Fibroblast of skin of right biceps (primary cell): Measurements from ENCODE around the gene ZSCAN10.
"Not testable (repeated sequence)": the region's sequence is repeated elsewhere in the genome, so short reads cannot be mapped to it uniquely, and the experiment has no call there.

Source experiments
- DNase-seq: peaks from one replicate; pipeline ENCODE4 v3.0.0-alpha.2; 2013

Gene ZSCAN10

DNA sequence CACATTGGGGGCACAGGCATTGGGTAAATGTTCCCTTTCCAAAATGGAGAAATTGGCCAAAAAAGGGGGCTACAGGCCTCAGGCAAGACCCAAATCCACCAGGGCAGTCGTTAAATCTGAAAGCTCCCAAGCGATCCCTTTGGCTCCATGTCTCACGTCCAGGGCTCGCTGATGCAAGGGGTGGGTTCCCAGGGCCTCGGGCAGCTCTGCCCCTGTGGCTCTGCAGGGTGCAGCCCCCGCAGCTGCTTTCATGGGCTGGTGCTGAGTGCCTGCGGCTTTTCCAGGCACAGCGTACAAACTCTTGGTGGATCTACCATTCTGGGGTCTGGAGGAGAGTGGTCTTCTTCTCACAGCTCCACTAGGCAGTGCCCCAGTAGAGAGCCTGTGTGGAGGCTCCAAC is 15.7 kb downstream of the ZSCAN10 start:
- not testable (repeated sequence) for DNase-seq

- DNase-seq, result not testable (repeated sequence)
Observed at GRCh38 chr16:3081957-3082356, 17.1 kb downstream of the ZSCAN10 start.

DNA sequence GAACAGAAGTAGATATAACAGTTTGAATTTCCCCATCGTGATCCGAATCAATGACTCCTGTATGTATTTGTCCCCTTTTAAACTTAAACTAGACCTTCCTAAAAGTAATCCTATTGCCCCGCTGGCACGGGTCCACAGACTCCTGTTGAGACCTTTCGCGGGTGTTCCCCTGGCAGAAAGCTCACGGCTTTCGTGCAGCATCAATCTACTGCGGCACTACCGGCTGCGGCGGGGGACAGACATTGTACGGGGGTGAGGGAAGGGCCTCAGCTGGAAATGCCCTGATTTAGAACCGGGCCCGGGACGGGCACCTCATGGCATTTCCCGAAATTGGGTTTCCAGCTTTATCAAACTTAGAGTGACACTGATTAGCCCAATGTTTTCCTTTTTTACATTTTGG is 19.1 kb downstream of the ZSCAN10 start:
- no peak for DNase-seq

GRCh38 chr16:3076577-3076976 is 22.5 kb downstream of the ZSCAN10 start:
- no peak for DNase-seq

DNA sequence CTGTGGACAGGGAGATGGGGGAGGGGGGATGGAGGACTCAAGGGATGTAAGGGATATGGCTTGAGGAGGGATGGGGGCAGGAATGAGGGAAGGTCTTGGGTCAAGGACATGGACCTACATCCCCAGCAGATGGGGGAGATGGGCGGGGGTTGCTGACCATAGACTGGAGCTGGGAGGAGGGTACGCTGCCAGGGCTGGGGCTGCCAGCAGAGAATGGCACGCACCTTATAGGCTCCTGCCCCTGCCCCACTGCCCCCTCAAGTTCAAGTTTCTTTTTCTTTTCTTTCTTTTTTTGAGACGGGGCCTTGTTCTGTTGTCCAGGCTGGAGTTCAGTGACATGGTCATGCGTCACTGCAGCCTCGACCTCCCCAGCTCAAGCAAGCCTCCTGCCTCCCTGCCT is 23.1 kb downstream of the ZSCAN10 start:
- not testable (repeated sequence) for DNase-seq

- DNase-seq, result no peak
Observed at GRCh38 chr16:3075523-3075915, 23.6 kb downstream of the ZSCAN10 start.

DNA sequence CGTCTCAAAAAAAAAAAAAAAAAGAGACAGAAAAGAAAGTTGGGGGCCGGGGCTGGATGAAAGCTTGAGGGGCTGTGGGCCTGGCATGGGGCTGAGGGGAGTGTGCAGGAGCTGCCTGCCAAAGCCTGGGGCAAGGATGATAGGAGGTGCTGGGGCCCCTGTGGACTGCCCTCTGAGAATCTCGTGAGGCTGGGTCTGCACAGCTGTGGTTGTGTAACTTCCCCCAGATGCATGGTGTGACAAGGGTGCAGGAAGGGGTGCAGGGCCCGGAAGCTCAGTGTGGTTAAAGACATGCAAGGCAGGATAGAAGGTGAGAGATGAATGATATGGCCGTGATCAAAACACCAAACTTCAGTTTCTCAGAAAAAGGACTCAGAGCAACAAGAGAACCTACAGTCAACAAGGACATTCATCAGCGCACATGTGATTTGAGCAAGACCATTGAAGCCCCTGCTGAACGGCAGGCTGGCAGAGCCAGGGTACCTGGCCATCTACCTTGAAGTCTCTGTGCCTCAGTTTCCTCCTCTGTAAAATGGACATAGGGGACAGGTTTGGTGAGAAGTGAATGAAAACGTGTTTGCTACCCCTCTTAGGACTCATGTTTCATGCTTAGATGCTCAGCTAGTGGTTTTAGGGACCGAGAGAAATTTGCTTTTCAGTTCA is 24.1 kb downstream of the ZSCAN10 start:
- DNase-seq, result no peak

DNA sequence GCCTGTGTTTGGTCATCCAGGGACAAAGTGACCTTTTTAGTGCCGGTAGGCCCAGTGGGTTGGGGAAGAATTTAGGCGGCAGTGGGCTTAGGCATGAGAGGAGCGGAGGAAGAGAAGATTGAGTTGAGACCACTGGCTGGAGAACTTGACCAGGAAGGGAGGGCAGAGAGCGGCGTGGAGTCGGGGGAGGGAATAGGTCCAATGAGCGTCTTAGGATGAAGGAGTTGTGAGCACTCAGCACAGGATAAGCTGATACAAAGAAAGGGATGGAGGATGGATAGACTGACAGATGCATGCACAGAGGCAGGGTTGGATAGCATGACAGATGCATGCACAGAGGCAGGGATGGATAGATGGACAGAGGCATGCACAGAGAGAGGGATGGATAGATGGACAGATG is 25.6 kb downstream of the ZSCAN10 start:
- DNase-seq, result no peak

GRCh38 chr16:3072576-3073263 is 26.4 kb downstream of the ZSCAN10 start:
- not testable (repeated sequence) for DNase-seq

DNA sequence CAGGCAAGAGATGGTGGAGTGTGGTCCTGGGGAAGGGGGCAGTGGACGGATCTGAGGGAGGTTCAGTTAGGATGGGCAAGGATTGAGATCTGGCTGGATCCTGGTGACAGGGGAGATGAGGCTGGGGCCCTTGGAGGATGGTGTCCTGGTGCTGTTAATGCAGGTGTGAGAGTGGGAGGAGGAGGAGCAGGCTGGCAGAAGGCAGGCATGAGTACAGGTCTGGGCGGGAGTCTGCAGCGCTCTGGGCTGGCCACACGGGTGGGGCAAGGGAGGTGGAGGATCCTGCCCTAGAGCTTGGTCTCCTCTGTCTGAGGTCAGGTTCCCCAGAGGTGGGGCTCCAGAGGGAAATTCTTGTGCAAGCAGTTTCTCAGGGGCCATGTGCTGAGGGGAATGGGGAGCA is 26.9 kb downstream of the ZSCAN10 start:
- not testable (repeated sequence) for DNase-seq

- DNase-seq, result no peak
Observed at GRCh38 chr16:3071655-3072054, 27.4 kb downstream of the ZSCAN10 start.

- DNase-seq, result no peak
Observed at GRCh38 chr16:3070608-3071111, 28.4 kb downstream of the ZSCAN10 start.

DNA sequence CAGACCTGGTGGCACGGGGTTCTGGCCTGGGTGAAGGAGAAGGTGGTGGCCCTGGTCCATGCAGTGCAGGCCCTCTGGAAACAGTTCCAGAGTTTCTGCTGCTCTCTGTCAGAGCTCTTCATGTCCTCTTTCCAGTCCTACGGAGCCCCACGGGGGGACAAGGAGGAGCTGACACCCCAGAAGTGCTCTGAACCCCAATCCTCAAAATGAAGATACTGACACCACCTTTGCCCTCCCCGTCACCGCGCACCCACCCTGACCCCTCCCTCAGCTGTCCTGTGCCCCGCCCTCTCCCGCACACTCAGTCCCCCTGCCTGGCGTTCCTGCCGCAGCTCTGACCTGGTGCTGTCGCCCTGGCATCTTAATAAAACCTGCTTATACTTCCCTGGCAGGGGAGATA is 29.9 kb downstream of the ZSCAN10 start:
- not testable (repeated sequence) for DNase-seq

- DNase-seq, result no peak
Observed at GRCh38 chr16:3068487-3068886, 30.6 kb downstream of the ZSCAN10 start.

- DNase-seq, result no peak
Observed at GRCh38 chr16:3066440-3066748, 32.7 kb downstream of the ZSCAN10 start.

DNA sequence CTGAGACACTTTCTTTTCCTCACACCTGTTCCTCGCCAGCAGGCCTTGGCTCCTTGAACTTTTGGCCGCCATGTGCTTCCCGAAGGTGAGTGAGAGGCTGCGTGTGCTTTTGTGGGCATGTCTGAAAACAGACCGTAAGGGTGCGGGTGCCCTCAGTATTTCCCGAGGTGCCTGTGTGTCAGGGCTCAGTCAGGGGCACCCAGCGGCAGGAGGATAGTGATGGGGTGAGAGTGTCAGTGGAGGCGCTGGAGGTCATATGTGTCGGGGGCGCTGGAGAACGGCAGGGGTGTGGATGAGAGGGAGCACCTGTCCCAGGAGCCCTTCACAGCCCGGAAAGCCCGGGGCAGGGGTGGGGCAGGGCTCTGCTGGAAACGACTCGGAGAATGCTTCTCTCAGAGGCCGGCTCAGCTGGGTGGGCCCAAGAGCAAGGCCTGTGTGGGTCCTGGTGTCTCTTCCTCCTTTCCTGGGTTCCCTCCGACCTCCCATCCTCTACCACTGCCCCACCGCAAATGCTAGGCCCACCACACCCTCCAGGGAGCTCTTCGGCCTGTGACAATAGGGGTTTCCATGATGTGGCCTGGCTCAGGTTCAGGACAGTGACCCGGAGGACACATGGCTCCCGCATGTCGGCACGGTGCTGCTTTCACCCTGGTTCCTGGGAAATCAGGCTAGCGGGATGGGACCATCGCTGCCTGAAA is 33.2 kb downstream of the ZSCAN10 start:
- DNase-seq, result no peak

DNA sequence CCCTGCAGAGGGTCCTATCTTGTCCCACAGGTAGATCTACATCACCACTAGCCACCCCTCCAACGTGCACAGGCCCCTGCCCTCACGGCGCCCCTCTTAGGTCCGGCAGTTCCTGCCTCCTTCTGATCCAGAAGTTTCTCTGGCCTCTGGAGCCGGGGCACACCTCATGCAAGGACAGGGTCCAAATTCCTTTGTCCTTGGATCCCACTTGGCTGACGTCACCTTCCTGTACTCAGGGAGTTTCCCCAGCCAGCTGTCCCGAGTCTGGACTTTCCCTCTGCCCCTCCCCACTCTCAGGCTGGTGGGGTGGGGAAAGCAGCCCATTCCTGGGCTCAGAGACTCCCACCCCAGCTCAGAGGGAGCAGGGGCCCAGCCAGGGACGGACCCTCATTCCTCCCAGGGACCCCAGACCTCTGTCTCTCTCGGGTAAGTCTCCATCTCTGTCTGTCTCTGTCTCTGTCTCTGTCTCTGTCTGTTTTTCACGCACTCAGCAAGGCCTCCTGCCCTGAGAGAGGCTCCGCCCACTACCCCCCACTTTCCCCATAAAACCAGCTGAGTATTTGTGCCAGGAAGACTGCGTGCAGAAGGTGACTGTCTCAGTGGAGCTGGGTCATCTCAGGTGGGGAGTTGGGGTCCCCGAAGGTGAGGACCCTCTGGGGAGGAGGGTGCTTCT is 33.9 kb downstream of the ZSCAN10 start, which contains the start of gene IL32:
TSS of gene IL32 (plus strand) at position 572 of the 673 bp plus-strand sequence. CDS start 172 bp downstream, outside the sequence.
- DNase-seq, result peak; percentile 70

- no peak for DNase-seq
Observed at GRCh38 chr16:3063625-3064386, 35.3 kb downstream of the ZSCAN10 start.

DNA sequence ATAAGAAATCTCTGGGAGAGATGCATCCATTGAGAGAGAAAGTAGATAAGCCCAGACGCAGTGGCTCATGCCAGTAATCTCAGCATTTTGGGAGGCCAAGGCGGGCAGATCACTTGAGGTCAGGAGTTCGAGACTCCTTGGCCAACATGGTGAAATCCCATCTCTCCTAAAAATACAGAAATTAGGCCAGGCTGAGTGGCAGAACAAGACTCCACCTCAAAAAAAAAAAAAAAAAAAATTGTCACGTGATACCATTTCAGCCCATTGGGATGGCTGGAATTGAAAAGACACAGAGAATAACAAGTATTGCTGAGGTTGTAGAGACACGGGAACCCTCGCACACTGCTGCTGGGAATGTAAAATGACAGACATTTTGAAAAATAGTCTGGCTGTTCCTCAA is 36.5 kb downstream of the ZSCAN10 start:
- no peak for DNase-seq

DNA sequence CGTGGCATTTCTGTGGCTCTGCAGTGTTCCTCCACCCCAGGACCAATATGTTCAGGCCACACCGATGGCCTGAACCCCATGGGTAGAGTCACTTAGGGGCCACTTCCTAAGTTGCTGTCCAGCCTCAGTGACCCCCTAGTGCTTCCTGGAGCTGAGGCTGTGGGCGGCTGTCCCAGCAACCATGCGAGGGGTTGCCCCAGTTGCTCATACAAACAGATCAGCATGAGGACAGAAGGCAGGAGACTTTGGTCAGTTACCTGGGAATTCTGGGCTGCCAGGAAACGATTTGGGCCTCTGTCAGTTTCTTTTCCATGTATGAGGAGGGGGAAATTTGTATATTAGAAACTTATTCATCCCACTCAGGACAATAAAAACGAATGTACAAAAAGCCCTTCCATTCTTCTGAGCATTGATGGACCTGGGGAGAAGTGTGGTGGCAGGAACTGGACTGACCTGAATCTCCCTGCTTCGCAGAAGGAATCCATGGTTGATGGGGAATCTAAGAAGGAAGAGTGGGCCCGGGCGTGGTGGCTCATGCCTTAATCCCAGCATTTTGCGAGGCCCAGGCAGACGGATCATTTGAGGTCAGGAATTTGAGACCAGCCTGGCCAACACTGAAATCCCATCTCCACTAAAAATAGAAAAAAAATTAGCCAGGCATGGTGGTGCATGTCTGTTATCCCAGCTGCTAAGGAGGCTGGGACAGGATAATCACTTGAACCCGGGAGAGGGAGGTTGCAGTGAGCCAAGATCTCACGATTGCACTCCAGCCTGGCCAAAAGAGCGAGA is 38.6 kb downstream of the ZSCAN10 start:
- no peak for DNase-seq

DNA sequence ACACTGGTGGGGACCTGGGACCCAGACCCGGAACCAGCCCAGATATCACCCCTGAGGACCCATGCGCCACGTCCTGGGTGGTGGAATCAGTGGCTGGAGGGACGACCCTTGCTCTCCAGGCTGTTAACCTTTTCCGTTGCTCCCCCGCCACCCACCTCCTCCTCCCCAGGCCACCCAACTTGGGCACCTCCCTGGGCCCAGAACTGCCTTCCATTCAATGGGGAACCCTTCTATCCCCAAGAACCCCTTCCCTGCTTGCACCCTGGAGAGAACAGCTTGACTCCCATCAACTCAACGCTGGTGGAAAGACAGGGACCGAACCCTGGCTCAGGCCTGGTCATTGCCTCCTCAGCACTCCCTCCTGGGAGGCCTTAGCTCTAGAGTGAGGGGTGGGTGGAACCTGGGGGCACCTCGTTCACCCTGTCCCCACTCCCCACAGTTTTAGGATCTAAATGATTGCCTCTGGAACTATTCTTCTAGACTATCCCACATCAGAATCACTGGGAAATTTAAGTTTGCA is 39.3 kb downstream of the ZSCAN10 start:
- no peak for DNase-seq
